ENCODE measurements around the gene MAST3.
"Not testable (repeated sequence)": the region's sequence is repeated elsewhere in the genome, so short reads cannot be mapped to it uniquely, and the experiment has no call there.

Gene MAST3

GRCh38 chr19:18143902-18144301 is 46.3 kb downstream of the MAST3 start:
- DNase-seq: no peak

GRCh38 chr19:18144361-18144760 is 46.8 kb downstream of the MAST3 start:
- DNase-seq: no peak

GRCh38 chr19:18144906-18145305 is 47.3 kb downstream of the MAST3 start:
- no peak for DNase-seq

- DNase-seq: no peak
Observed at GRCh38 chr19:18145391-18145999, 47.9 kb downstream of the MAST3 start.

GRCh38 chr19:18147396-18147795 is 49.8 kb downstream of the MAST3 start:
- DNase-seq: no peak

GRCh38 chr19:18149596-18149975 is 52.0 kb downstream of the MAST3 start:
- no peak for DNase-seq

- no peak for DNase-seq
Observed at GRCh38 chr19:18150776-18151624, 53.4 kb downstream of the MAST3 start.

- peak; percentile 97 for DNase-seq
Observed at GRCh38 chr19:18152442-18152816, 54.9 kb downstream of the MAST3 start.

GRCh38 chr19:18152817-18153555 is 55.4 kb downstream of the MAST3 start, which contains the start of gene PIK3R2:
TSS of gene PIK3R2 (plus strand) at chr19:18153163. CDS start at chr19:18155880, 2,717 bp downstream.
- DNase-seq: peak; percentile 98

GRCh38 chr19:18153556-18154134 is 56.1 kb downstream of the MAST3 start:
- no peak for DNase-seq

- no peak for DNase-seq
Observed at GRCh38 chr19:18155095-18156087, 57.8 kb downstream of the MAST3 start.

GRCh38 chr19:18156268-18156667 is 58.7 kb downstream of the MAST3 start:
- no peak for DNase-seq

GRCh38 chr19:18156841-18157464 is 59.4 kb downstream of the MAST3 start:
- DNase-seq: peak; percentile 59

- no peak for DNase-seq
Observed at GRCh38 chr19:18157465-18158063, 60.0 kb downstream of the MAST3 start.

GRCh38 chr19:18158467-18158866 is 60.9 kb downstream of the MAST3 start:
- no peak for DNase-seq

- DNase-seq: not testable (repeated sequence)
Observed at GRCh38 chr19:18159059-18159616, 61.6 kb downstream of the MAST3 start.

- DNase-seq: no peak
Observed at GRCh38 chr19:18159810-18160209, 62.2 kb downstream of the MAST3 start.

GRCh38 chr19:18160493-18160970 is 63.0 kb downstream of the MAST3 start:
- DNase-seq: no peak

- DNase-seq: peak; percentile 59
Observed at GRCh38 chr19:18160971-18161635, 63.5 kb downstream of the MAST3 start.

- no peak for DNase-seq
Observed at GRCh38 chr19:18161636-18162002, 64.0 kb downstream of the MAST3 start.
